Measurements from ENCODE around the gene P4HA1.

- no peak for TF ChIP-seq CTCF (IDR thresholded peaks at IDR 0.05)
- no peak for TF ChIP-seq REST (IDR thresholded peaks at IDR 0.05; ENCODE audit: insufficient read depth in 1 of 2, low read depth in 2 of 2, low read length in 1 of 2)
- no peak for TF ChIP-seq POLR2AphosphoS5 (IDR thresholded peaks at IDR 0.05; ENCODE audit: low read depth, low read length)
These were observed 36.5 kb downstream of the P4HA1 start for GRCh38 chr10:73060173-73060572.
